Limb (tissue), 2 donors: ENCODE data around the gene CYBA.
"Not testable (repeated sequence)": the region's sequence is repeated elsewhere in the genome, so short reads cannot be mapped to it uniquely, and the experiment has no call there.

Experiments
- DNase-seq, 2 donors: peaks; one replicate each; pipeline ENCODE4 v3.0.0-alpha.2; 2016; ENCODE audit errors: extremely low spot score in 2 of 2

Gene CYBA

DNA sequence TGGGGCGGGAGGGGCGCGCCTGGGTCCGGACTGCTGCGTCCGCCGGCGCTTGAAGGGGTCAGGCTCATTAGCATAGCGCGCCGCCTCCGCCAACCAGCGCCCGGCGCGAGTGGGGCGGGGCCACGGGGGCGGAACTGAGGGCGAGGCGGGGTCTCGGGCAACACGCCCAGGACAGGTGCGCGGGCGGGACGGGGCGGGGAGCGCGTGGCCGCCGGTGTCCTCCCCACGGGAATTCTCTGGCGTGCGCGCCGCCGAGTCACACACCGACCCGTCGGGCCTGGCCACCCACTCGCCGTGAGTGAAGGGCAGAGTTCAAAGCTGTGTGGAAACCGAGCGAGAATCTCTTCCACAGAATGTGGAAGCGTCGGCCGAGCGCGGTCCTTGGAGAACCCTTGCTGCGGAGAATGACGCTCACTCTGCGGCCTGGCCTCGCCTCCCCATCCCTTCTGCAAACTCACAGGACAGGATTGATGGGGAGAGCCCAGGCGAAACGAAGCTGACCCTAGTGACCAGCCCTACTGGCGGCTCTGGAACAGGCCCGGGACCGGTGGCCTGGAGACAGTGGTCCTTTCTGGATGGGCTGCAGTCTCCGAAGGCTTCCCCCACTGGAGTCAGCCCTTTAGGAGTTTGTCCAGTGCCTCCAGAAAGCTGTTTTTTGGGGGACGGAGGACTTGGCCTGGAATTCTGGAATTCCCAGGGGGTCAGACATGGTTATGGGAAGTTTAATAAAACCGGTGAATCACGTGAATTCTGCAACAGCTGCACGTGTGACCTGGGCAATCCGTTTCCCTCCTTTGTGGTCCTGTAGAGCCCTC is 35.8 kb upstream of the CYBA start, which contains the start of gene SNAI3:
Gene SNAI3, minus strand, starts transcription at position 69 of the 815 bp plus-strand sequence. CDS start 101 bp downstream, outside the sequence.
- DNase-seq, result peak; percentile 40 to 83

DNA sequence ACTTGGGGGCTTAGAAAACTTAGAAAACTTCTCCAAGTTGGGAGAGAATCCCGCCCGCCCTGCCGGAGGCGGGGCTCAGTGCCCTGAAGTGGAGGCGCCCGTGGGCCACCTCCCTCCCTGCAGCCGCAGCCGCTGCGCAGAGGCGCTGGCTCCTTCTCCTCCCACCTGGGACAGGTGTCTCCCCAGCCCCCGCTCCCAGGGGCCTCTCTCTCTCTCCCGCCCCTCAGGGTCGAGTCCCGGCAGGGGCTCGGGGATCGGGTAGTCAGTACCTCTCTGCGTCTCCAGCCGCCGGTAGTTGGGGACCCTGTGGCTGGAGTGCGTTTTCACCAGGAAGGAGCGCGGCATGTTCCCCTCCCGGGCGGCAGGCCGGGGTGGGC is 35.2 kb upstream of the CYBA start:
- DNase-seq, result no peak

DNA sequence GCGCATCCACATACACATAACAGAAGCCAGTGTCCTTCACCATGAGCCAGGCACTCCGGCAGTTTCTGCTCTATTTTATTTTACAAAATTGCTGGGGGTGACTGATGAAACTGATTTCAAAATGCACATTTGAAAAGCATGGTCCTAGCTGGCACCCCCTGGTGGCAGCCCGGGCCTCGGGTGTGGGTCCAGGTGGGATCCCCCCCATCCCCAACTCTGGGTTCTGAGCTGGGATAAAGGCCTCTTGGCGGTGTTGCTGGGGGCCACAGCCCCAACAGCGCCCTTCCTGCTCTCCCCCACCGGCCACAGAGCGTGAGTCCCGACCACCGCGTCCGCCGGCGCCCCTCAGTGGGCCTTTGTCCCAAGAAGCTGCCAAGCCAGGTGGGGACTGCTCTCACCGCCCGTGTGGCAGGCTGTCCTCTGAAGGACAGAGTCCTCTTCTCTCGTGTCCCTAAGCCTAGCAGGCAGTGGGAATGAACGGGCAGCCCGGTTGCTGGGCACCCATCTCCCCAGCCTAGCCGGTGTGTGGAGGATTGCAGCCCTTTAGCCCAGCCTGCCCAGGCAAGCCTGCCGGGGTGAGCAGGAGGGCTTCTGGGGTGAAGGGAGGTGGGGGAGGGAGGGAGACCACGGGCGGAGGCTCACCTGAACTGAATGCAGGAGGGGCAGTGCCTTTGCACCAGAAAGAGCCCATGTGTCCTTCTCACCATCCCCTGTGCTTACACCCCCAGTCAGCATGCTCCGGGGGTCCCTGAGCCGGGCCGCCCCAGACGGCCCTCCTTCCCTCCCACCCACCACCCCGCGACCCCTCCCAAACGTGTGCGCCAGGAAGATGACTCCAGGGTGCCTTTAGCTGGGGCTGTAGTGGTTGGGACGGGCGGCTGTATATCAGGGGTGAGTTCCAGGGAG is 34.6 kb upstream of the CYBA start:
- DNase-seq, result no peak

DNA sequence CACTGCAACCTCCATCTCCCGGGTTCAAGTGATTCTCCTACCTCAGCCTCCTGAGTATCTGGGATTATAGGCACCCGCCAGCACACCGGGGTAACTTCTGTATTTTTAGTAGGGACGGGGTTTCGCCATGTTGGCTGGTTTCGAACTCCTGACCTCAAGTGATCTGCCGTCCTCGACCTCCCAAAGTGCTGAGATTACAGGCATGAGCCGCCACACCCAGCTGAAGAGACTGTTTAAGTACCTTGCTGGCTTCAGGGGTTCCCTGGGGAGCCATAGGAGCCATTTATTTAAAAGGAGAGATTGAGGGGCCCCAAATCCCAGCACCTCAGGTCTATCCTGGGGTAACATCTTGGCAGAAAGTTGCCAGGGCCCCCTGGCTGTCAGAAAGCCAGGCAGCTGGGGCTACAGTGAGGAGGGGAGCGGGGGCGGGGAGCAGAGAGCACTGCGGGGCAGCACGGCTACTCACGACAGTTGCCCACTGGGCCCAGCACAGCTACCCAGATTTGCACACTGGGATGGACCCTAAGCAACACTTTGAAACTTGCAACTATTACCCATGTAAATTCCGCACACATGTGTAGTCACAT is 33.8 kb upstream of the CYBA start:
- DNase-seq, result no peak

DNA sequence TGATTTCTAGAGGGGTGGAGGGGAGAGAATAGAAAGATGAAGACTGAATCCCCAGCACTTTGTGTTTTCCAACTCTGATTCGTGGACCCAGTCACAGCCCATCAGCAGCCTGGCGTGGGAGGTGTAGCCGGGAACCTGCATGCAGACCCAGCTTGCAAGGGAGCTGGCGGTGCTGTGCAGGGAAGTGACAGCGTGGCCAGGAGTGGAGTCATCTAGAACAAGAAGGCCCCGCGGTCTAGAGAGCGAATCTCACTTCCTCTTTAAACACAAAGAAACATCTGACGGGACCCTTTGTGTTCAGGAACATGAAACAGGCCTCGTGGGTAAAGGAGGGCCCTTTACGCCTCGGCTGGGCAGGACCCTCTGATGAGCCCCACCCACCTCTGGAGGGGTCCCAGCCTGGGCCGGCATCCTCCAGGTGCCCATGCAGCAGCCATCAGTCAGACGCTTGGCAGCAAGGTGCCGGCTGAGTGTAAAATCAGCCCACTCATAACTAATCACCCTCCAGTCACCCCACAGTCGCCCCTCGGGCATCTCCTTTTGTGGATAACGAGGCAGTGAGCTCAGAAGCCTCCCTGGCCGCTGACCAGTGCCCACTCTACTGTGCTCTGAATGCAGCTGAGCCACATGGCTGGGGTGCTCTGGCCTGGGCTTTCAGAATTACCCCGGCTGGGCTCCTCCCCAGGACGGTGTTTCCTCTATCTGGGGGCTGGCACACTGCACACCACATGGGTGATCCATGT is 31.0 kb upstream of the CYBA start:
- no peak for DNase-seq

- DNase-seq, result no peak
Measured at GRCh38 chr16:88681084-88681680, 30.3 kb upstream of the CYBA start.

DNA sequence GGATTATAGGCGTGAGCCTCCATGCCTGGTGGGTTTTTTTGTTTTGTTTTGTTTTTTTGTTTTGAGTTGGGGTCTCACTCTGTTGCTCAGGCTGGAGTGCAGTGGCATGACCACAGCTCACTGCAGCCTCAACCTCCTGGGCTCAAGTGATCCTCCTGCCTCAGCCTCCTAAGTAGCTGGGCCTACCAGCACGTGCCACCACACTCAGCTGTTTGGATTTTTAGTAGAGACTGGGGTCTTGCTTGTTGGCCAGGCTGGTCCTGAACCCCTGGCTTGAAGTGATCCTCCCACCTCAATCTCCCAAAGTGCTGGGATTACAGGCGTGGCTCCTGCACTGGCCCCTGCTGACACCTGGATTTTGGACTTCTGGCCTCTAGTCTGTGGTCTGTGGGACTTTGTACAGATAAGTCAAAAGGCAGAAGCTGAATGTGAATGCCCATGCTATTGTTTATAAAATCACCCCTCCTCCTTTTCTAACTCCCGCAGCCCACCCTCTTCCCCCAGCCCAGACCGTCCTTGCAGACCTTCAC is 29.8 kb upstream of the CYBA start:
- no peak for DNase-seq

DNA sequence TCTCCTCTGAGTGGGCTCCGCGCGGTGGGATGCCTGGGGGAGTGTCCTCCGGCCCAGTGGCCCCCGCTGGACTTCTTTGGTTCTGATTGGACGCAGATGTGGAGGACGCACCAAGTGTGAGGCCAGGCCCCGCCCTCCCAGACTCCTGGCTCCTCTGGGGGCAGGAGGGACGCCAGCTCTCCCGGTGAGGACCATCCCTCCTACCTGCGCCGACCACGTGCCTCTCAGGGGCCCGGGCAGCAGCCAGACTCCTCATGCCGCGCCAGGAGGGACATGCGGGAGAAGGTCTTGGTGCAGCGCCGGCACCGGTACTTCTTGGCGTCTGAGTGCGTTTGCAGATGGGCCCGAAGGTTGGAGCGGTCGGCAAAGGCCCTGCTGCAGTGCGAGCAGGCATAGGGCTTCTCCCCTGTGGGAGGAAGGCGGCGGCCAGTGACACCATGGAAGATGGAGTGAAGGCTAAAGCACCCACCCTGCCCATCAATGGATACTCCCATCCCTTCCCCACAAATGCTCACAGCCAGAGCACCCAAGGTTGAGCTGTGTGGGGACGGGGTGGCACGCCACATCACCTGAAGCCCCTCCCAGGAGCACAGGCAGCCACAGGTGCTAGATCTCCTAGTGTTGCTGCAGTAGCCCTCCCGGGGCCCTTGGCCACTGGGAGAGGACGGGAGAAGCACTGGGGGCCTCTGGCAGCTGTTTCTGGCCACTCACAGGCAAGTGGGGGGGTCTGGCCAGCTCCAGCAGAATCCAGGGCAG is 27.5 kb upstream of the CYBA start:
- no peak for DNase-seq

- DNase-seq, result no peak
Measured at GRCh38 chr16:88677721-88678120, 26.9 kb upstream of the CYBA start.

GRCh38 chr16:88676502-88677242 is 25.8 kb upstream of the CYBA start:
- DNase-seq, result no peak

DNA sequence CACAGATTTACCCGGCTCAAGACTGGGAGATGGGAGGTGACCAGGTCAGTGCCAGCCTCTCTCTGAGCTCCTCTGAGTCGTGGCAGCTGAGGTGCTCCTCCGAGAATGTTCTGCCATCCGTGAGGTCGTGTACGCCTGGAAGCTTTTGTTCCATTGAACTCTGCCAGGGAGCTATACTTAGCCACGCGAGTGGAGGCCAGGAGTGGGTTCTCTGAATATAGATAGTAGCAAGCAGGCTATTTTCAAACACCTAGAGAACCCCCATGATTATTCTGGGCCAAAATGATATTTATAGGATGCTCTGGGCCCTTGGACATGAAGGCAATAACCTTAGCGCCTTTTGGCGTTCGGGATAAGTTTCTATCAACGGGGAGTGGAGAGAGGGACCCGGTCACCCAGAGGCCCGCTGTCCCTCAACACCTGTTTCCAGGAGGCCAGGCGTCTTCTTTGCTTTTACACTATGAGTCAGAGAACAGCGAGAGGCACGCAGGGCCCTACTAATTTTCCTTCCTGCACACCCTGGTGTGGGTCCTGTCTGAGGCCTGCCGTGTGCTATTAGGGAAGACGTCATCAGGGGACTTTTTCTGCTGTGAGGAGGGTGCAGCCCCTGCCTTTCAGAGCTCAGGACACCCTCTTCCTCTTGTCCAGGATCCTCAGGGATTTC is 23.0 kb upstream of the CYBA start:
- DNase-seq, result no peak

GRCh38 chr16:88672776-88673175 is 21.9 kb upstream of the CYBA start:
- DNase-seq, result no peak

- DNase-seq, result no peak
Measured at GRCh38 chr16:88671806-88672205, 21.0 kb upstream of the CYBA start.

DNA sequence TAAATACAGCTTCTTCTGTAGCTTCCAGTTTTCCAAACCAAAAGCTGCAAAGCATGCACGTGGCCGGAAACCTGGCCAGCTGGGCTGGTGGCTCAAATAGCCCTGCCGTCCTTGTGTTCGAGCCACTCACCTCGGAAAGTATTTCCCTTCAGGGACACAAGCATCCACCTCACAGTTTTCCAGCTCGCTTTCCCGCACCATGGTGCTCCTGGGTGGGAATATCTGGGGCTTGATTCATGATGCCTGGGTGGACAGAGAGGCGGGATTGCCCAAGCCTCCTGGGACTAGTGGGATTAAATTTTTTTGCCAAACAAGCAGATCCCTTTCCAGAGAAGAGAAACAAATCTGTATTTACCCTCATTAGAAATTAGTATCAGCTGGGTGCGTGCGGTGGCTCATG is 19.1 kb upstream of the CYBA start:
- DNase-seq, result no peak

DNA sequence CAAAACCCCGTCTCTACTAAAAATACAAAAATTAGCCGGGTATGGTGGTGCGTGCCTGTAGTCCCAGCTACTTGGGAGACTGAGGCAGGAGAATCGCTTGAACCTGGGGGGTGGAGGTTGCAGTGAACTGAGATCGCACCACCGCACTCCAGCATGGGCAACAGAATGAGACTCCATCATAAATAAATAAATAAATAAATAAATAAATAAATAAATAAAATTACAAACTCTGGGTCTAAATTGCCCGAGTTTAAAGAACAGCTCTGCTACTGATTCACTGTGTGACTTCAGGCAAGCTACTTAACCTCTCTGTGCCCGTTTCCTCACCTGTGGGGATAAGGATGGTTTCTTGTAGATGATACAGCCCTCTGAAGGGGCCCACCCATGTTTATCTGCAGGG is 18.6 kb upstream of the CYBA start:
- DNase-seq, result not testable (repeated sequence)

DNA sequence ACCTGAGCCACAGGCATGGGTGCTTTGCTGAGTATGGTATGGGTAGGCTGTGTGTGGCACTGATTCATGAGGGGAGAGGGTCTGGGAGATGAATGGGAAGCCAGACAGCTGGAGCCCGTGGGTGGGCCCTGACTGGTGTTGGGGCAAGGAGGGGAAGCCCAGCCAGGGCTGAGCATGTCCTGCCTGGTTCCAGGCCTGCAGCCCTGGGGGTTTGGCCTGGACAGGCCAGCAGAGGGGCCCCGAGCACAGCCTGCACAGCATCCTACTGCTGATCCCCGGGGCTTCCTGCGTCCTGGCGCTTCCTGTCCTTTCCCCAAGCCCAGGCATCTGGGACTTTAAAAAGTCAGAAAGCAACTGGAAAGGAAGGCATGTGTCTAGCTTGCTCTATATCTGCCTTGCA is 16.6 kb upstream of the CYBA start:
- DNase-seq, result no peak

DNA sequence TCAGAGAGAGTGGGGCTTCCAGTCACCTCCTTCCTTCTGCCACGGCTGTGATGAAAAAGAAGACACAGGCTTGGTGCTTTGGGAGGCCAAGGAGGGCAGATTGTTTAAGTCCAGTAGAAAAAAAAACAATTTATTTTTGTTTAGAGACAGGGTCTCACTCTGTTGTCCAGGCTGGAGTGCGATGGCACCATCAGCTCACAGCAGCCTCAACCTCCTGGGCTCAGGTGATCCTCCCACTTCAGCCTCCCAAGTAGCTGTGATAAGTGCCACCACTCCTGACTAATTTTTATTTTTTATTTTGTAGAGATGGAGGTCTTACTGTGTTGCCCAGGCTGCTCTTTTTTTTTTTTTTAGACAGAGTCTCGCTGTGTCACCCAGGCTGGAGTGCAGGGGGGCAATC is 14.7 kb upstream of the CYBA start:
- no peak for DNase-seq

DNA sequence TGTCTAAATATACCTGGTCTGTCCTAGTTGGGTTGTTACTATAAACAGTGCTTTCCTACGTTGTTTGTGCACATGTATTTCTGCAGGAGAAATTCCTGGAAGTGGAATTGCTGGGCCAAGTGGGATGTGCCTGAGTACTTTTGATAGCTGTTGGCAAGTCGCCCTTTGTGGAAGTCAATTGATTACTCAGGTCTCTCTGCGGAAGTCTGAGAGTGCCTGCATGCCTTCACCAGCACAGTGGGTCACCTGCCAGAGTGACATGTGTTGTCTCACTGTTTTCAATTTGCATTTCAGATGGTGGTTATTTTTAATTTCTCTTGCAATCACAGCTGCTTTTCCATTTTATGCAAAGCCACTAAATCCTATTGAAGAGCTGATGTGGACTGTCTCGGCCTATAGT is 14.3 kb upstream of the CYBA start:
- DNase-seq, result peak in 1 of 2 donors; percentile 23
